CD4-positive, alpha-beta T cell (primary cell): ENCODE data around the gene AFF3. TPM values are rescaled to one million over a fixed set of nuclear protein-coding genes. Genes with fewer than 3 reads are reported as not detected.

Source experiments
- ATAC-seq: fragments of 200-7000 bp; cut with Tn5 transposase; one replicate; pipeline ENCODE4 v1.10.0; 2022; ENCODE audit warnings: mild to moderate bottlenecking; ENCODE audit not compliant: poor library complexity
- CTCF ChIA-PET: fragments of 350-600 bp; sonication (Branson Sonifier 250); formaldehyde crosslinking; loops from one replicate; lab custom pipeline; 2021; ENCODE audit warnings: antibody characterized with exemption, inconsistent platforms; lab: Charles Lee
- POLR2A ChIA-PET: fragments of 350-600 bp; sonication (Branson Sonifier 250); formaldehyde crosslinking; loops from one replicate; lab custom pipeline; 2021; ENCODE audit warnings: antibody characterized with exemption, inconsistent platforms; lab: Charles Lee
- DNase-seq, 14 experiments: peaks; one replicate each; pipeline ENCODE4 v3.0.0-alpha.2; 2013 to 2020; ENCODE audit warnings: mixed read lengths in 2 of 14
- H3K27ac ChIP-seq, 2 donors: one replicate each; pipeline versions ENCODE4 v1.5.1 to v1.7.0; 2013; ENCODE audit warnings: low read length in 2 of 2, low read depth in 1 of 2, mild to moderate bottlenecking in 1 of 2
- H3K27me3 ChIP-seq, 2 experiments: 1 replicate in 1 of 2; 2 replicates in 1 of 2; pipeline versions ENCODE4 v1.6.1 to v1.7.0; 2013; ENCODE audit warnings: low read length in 2 of 2, control low read depth in 1 of 2, mild to moderate bottlenecking in 1 of 2, moderate library complexity in 1 of 2; ENCODE audit not compliant: insufficient read depth in 2 of 2, control insufficient read depth in 1 of 2
- H3K36me3 ChIP-seq: one replicate; pipeline ENCODE4 v1.6.1; 2013; ENCODE audit warnings: low read length, control low read depth; ENCODE audit not compliant: insufficient read depth
- H3K4me1 ChIP-seq: one replicate; pipeline ENCODE4 v1.6.1; 2013; ENCODE audit warnings: low read length, control low read depth; ENCODE audit not compliant: insufficient read depth
- H3K4me3 ChIP-seq: one replicate; pipeline ENCODE4 v1.5.1; 2013; ENCODE audit warnings: mild to moderate bottlenecking, low read length, moderate library complexity
- H3K9me3 ChIP-seq, 2 experiments: 1 replicate in 1 of 2; 2 replicates in 1 of 2; pipeline versions ENCODE4 v1.6.1 to v1.7.0; 2013; ENCODE audit warnings: low read length in 2 of 2, mild to moderate bottlenecking in 2 of 2, control low read depth in 1 of 2, moderate library complexity in 1 of 2; ENCODE audit not compliant: control insufficient read depth in 1 of 2, insufficient read depth in 1 of 2
- H3K27ac Mint-ChIP-seq: one replicate; pipeline ENCODE4 v1.8.0; 2020; ENCODE audit warnings: mixed read lengths
- H3K27me3 Mint-ChIP-seq: one replicate; pipeline ENCODE4 v1.8.0; 2021; ENCODE audit warnings: mixed read lengths
- H3K36me3 Mint-ChIP-seq: one replicate; pipeline ENCODE4 v1.8.0; 2021; ENCODE audit warnings: low read depth, mixed read lengths
- H3K4me1 Mint-ChIP-seq: one replicate; pipeline ENCODE4 v1.8.0; 2021; ENCODE audit warnings: low read depth, mixed read lengths
- H3K4me3 Mint-ChIP-seq: one replicate; pipeline ENCODE4 v1.8.0; 2020; ENCODE audit warnings: mild to moderate bottlenecking, mixed read lengths
- H3K9me3 Mint-ChIP-seq: one replicate; pipeline ENCODE4 v1.8.0; 2020; ENCODE audit warnings: mixed read lengths
- CTCF ChIP-seq: fragments of 200-600 bp; IDR thresholded peaks from one replicate; pipeline ENCODE4 v1.8.0; 2022; ENCODE audit warnings: antibody characterized with exemption, mild to moderate bottlenecking
- intact Hi-C, 2 experiments: fragments of 100-400 bp; cut with DNase I in 1 of 2; cut with micrococcal nuclease in 1 of 2; formaldehyde crosslinking; loops; one replicate each; pipeline versions ENCODE4 v1.15.1 to v1.9.0; 2023 to 2025; cut with DNase I, micrococcal nuclease
- total RNA-seq, 174 experiments: library from RNA in 2 of 174; stranded (reverse) in 2 of 174; gene quantifications; one replicate each; pipeline ENCODE4 v1.2.3 and lab custom pipeline; 2021 to 2026

The AFF3 gene
- total RNA-seq, 2 experiments from 2014 or later = 15.4 to 15.7 TPM

GRCh38 chr2:99626158-99626557 lies 516.2 kb downstream of the AFF3 start:
- Histone ChIP-seq H3K9me3 (no peaks in the 10 kb centered on the region), H3K4me1 (no peaks in the 10 kb centered on the region), H3K36me3 (no peaks in the 10 kb centered on the region), H3K27me3 (no peaks in the 10 kb centered on the region), H3K27ac (no peak overlapping the region), H3K4me3 (no peak overlapping the region)
- Mint-ChIP-seq H3K27ac (no peak overlapping the region), H3K9me3 (no peaks in the 10 kb centered on the region), H3K36me3 (no peaks in the 10 kb centered on the region), H3K4me3 (no peak overlapping the region), H3K4me1 (no peaks in the 10 kb centered on the region), H3K27me3 (no peaks in the 10 kb centered on the region)
- TF ChIP-seq CTCF = no peak
- intact Hi-C loops = no loop called here
- CTCF ChIA-PET = no interaction called here
- POLR2A ChIA-PET = no interaction called here
- ATAC-seq = no peak
- DNase-seq = no peak

GRCh38 chr2:99624677-99625076 lies 517.7 kb downstream of the AFF3 start:
- no peaks in the 10 kb centered on the region for H3K27me3 Mint-ChIP-seq
- DNase-seq = no peak
- no peak overlapping the region for H3K27ac Mint-ChIP-seq
- ATAC-seq = no peak
- no peak overlapping the region for H3K4me3 Mint-ChIP-seq
- no peaks in the 10 kb centered on the region for H3K9me3 Mint-ChIP-seq
- H3K4me1 Mint-ChIP-seq = no peaks in the 10 kb centered on the region
- ChIA-PET CTCF (no interaction called here), POLR2A (no interaction called here)
- no peak overlapping the region for H3K4me3 ChIP-seq
- no peak overlapping the region for H3K27ac ChIP-seq
- H3K36me3 ChIP-seq = no peaks in the 10 kb centered on the region
- no peaks in the 10 kb centered on the region for H3K9me3 ChIP-seq
- no peaks in the 10 kb centered on the region for H3K36me3 Mint-ChIP-seq
- no peaks in the 10 kb centered on the region for H3K4me1 ChIP-seq
- TF ChIP-seq CTCF = no peak
- no peaks in the 10 kb centered on the region for H3K27me3 ChIP-seq
- intact Hi-C loops = no loop called here

- Mint-ChIP-seq H3K27ac (no peak overlapping the region), H3K4me1 (peaks cover 3% of the 10 kb centered on the region), H3K27me3 (no peaks in the 10 kb centered on the region), H3K36me3 (no peaks in the 10 kb centered on the region), H3K9me3 (no peaks in the 10 kb centered on the region), H3K4me3 (no peak overlapping the region)
- Histone ChIP-seq H3K9me3 (no peaks in the 10 kb centered on the region), H3K27me3 (no peaks in the 10 kb centered on the region), H3K27ac (no peak overlapping the region), H3K4me3 (no peak overlapping the region), H3K36me3 (no peaks in the 10 kb centered on the region), H3K4me1 (no peaks in the 10 kb centered on the region)
- ChIA-PET CTCF (interaction anchor here (0.7 kb wide), 1 partner anchor 170 kb away, joined by 3 read pairs; no protein-coding TSS in a partner anchor), POLR2A (no interaction called here)
- intact Hi-C loops = no loop called here
- no peak for DNase-seq
- no peak for TF ChIP-seq CTCF
- no peak for ATAC-seq
These were observed 518.8 kb downstream of the AFF3 start for GRCh38 chr2:99623613-99624012.
